HG03108 (cell line): Measurements from ENCODE around the gene BCR.

Experiments
- ATAC-seq: cut with Tn5 transposase; IDR thresholded peaks from one replicate; pipeline ENCODE4 v1.9.1; 2021; ENCODE audit warnings: moderate library complexity; ENCODE audit not compliant: unreplicated experiment

BCR gene

GRCh38 chr22:23258826-23259170 lies 78.5 kb downstream of the BCR start:
- no peak for ATAC-seq

GRCh38 chr22:23259916-23260644 lies 79.8 kb downstream of the BCR start:
- ATAC-seq = no peak

GRCh38 chr22:23260645-23261581 lies 80.6 kb downstream of the BCR start:
- no peak for ATAC-seq

GRCh38 chr22:23261900-23262450 lies 81.7 kb downstream of the BCR start:
- ATAC-seq = no peak

GRCh38 chr22:23262518-23263332 lies 82.4 kb downstream of the BCR start:
- ATAC-seq = no peak

- ATAC-seq = no peak
Observed at GRCh38 chr22:23263651-23264555, 83.6 kb downstream of the BCR start.

- no peak for ATAC-seq
Observed at GRCh38 chr22:23264610-23265367, 84.5 kb downstream of the BCR start.

GRCh38 chr22:23265368-23265700 lies 85.0 kb downstream of the BCR start:
- no peak for ATAC-seq

- ATAC-seq = no peak
Observed at GRCh38 chr22:23266780-23267179, 86.5 kb downstream of the BCR start.

- no peak for ATAC-seq
Observed at GRCh38 chr22:23267226-23268043, 87.1 kb downstream of the BCR start.

GRCh38 chr22:23268139-23268712 lies 87.9 kb downstream of the BCR start:
- no peak for ATAC-seq

GRCh38 chr22:23268877-23269276 lies 88.6 kb downstream of the BCR start:
- ATAC-seq = no peak

GRCh38 chr22:23269441-23270211 lies 89.3 kb downstream of the BCR start:
- no peak for ATAC-seq

GRCh38 chr22:23270212-23270733 lies 90.0 kb downstream of the BCR start:
- ATAC-seq = no peak

- ATAC-seq = no peak
Observed at GRCh38 chr22:23270798-23271596, 90.7 kb downstream of the BCR start.

- no peak for ATAC-seq
Observed at GRCh38 chr22:23271597-23271908, 91.2 kb downstream of the BCR start.

- ATAC-seq = no peak
Observed at GRCh38 chr22:23272371-23272770, 92.1 kb downstream of the BCR start.
